NAMALWA (cell line): ENCODE results near the gene ZBTB1.
"Not testable (repeated sequence)": the region's sequence is repeated elsewhere in the genome, so short reads cannot be mapped to it uniquely, and the experiment has no call there.

Experiments
- DNase-seq: peaks from one replicate; pipeline ENCODE4 v3.0.0-alpha.2; 2015; ENCODE audit warnings: low spot score

Gene ZBTB1

DNA sequence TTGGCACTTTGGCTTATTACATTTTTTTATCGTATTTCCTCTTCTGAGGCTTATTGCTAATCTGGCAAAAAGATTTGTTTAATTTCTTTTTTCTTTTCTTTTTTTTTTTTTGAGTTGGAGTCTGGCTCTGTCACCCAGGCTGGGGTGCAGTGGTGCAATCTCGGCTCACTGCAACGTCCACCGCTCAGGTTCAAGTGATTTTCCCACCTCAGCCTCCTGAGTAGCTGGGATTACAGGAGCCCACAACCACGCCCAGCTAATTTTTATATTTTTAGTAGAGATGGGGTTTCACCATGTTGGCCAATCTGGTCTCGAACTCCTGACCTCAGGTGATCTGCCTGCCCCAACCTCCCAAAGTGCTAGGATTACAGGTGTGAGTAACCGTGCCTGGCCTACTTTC, 65.1 kb downstream of the ZBTB1 start:
- DNase-seq = not testable (repeated sequence)

GRCh38 chr14:64572386-64573104, 68.0 kb downstream of the ZBTB1 start:
- no peak for DNase-seq

DNA sequence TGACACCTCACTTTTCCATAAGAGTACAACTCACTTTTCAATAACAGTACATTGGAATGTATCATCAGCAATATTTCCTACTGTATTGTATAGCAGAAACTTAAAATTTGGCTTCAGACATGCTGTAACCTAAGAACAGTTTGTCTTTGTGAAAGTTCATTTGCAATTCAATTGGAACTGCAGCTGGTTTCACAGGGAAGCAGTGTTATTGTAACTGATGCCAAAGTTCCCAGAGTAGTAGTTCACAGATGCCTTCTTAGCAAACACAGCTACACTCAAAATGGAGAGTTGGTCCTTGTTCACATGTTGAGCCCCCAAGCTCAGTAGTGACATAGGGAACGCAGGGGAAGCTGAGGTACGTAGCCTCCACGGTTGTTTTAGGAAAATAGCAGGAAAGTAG, 68.5 kb downstream of the ZBTB1 start:
- DNase-seq = no peak
